ENCODE results near the gene SENP7.

DNA sequence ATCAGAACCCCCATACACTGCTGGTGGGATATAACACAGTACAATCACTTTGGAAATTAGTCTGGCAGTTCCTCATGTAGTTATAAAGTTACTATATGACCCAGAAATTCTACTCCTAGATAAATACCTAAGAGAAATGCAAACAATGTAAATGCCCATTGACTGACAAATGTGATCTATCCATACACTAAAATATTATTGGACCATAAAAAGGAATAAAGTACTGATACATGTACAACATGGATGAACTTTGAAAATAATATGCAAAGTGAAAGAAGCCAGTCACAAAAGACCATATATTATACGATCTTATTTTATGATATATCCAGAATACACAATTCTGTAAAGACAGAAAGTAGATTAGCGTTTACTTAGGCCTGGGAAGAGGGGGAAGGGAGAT is 200.5 kb downstream of the SENP7 start:
- TF ChIP-seq CTCF (conservative IDR thresholded peaks at IDR 0.05) (no peak), EZH2 (IDR thresholded peaks at IDR 0.05; ENCODE audit: low read depth) (no peak)

Data from PC-9 (cell line).